NCI-H748 (cell line): Measurements from ENCODE around the gene PRR16.

Experiments used
- DNase-seq: peaks from one replicate; lab custom pipeline; 2025; ENCODE audit not compliant: unreplicated experiment; lab: John Stamatoyannopoulos, UW

The PRR16 gene

DNA sequence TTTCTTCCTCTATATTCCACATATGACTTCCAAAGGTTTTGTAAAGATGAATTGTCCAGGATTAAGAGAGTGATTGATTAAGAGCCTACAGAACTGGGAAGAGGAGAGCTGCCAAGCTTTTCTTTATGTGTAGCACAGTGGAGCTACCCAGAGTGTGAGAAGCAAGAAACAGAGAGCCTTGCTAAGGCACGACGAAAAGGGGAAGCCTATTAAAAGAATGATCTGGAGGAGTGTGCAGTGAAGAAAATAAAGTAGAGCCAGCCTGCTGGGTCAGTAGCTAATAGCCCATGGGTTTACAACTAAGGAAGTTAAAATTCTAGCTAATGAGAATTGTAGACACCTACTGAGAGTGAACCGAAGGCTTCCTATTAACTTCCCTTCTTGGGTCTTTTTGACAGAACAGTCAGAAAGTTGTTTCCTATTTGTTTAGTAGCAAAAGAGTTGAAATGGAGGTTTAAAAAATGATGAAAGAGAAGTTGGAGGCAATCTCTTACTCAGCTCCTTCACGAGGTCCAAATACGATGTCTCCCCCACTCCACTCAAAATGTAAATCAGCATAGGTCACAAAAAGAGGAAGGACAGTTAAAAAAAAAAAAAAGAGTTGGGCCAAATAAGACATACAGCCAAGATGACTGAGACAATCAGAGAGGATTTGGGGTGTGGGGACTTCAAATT, 957 bp upstream of the PRR16 start:
- DNase-seq, result no peak

DNA sequence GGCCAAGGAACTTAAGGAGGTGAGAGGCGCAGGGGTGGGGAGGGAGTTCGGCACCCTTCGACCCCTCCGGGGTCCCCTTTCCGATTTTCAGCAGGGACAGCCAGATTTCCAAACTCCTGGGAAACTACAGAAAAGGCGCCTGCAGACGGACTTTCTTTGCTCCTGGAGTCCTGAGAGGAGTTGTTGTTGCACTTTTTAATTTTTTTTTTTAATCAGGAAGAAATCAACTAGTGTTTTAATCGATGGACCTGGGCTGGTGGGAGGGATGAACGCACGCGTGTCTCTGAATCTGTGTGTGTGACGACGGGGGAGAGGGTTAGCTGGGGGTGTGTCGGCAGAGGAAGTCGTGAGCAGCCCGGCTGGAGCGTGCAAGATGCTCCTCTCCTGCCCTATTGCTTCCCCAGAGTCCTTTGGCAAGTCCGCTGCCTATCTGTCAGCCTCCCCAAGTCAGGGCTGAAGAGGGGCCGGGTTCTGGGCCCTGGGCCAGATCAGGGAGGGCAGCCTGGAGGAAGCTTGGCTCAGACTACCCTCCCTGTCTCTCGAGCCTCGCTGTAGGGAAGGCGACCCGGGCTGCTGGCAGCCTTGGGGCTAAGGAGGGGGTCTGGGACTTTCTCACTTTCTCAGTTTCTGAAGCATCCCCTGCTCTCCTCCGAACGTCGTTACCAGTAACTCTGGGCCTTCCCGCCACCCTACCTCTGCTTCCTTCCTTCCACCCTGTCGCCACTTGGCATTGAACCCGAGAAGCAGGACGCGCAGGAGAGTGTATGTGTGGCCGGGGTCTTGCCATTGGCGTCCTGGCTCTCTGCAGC, 731 bp downstream of the PRR16 start:
- DNase-seq, result peak; percentile 19

DNA sequence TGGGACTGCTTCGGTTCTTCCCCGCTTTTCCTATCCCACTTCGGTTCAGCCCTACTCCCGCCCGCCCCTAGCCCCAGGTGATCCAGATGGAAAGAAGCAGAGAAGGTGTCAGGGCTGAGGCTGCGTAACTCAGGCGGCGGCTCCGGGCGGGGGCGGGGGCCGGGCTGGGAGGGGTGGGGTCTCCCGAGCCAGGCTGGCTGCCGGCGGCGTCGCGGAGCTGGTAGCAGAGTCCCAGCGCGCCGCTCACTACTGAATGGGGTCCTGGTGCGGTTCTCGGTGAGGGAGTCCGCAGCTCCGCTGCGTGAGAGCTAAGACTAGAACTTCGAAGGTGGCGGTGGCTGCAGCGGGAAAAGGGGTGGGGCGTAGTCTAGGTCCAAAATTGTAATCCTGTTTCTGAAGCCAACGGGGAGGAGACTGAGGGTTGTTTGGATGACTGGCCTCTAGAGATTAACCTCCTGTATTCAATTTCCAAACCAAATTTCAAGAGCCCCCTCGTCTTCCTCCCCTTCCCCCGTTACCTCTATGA, 1.4 kb downstream of the PRR16 start:
- peak; percentile 19 for DNase-seq

DNA sequence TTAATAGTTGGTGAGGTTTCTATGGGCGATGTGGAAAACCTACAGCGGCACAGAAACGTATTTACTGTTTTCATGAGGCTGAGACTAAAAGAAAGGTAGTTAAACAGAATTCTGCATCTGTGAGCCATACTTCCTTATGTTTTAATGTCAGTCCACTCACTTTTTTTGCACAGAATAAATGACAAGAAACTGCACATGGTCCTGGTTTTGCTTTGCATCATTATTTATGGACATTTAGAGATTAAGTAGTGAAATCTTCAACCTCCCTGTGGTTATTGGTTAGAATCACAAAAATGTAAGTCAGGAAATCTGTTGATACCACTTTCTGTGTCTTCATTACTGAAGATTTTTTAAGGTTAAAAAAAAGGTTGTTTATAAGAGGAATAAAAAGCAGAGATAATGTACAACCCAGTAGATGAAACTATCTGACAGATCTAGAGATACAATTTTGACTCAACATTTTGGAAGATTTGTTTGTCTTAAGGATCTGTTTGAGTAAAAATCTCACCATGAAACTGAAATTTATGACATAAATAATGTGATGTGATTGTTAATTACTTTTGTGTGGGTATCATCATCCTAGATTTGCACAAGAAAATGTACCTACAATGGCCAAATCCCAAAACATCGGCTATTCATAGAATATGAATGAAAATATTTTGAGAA, 2.4 kb downstream of the PRR16 start:
- no peak for DNase-seq

DNA sequence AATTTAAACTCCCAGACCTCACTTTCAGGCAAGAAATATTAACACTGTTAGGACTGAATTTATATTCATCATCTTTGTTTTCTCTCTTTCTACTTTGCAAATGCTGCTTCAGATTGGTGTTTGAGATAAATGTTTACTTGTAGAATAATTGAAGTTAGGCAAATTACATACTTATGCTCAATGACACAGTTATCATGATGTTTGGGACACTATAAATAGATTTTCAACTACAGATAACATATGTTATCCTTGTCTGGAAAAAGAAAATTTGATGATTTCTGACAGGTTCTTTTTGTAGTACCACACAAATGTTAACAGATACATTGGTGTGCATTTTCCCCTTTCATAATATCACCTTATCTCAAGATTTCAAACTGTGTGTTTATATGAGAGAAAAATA, 7.9 kb downstream of the PRR16 start:
- DNase-seq, result no peak

DNA sequence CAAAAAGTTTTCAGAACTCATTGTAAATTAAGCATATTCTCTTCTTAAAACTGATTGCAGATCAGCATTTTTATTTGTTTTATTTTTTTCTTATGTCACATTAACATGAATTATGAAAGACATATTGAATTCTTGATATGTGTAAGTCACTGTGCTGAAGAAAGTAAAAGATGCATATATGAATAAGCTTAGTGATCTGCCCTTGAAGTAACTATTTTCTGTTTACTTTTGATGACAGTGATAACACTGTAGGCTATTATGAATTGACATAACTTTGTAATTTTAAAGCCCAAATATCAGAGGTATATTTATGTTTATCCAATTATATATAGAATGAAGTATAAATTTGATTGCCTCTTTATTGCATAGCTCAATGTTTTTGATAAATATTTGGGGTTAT, 8.8 kb downstream of the PRR16 start:
- DNase-seq, result no peak

DNA sequence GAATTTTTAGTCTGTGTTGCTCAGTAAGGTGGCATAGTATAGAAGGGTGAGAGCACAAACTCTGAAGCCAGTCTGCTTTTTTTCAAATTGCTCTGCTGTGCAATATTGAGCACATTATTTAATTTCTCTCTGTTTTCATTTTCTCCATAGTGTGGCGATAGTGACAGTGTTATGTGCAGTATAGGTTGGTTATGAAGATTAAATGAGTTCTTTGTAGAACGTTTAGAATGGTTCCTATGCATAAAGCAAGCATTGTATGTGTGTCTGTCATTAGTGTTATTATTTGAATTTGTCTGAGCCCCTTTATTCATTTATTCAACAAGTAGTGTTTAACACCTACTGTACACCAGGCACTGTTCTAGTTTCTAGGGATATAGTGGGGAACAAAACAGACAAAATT, 9.2 kb downstream of the PRR16 start:
- DNase-seq, result no peak

DNA sequence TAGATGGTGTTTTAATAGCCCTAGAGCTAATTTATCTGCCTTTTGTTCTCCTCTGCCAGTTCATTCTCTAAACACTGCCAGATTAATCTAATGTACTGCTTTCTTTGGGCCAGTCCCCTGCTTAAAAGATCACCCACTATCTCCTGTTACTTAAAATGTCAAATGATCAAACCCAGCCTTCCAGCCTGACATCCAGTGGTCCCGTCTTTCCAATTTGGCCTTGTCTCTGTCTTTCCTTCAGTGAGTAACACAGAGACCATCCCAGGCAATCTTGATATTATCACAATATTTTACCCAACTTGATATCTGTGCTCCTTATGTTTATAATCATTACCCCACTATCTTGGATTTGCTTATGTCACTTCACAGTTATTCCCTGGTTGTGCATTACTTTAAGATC, 12.0 kb downstream of the PRR16 start:
- DNase-seq, result no peak

DNA sequence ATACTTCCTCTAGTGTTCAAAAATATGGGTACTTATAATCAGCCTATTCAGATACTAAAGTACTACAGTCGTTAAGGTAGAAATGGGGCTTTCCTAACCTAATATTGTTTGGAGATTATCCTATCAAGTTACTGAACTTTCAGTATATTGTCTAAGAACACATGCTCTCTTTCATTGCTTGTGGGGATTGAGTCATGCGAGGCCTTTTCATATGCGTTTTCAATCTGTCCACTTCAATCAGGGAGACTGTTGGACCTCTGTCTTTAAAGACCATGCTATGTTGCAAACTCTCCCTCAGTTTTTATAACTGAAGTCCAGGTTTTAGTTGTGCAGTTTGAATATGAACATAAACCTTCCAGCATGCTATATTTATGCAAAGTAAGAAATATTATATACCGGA, 15.0 kb downstream of the PRR16 start:
- no peak for DNase-seq

DNA sequence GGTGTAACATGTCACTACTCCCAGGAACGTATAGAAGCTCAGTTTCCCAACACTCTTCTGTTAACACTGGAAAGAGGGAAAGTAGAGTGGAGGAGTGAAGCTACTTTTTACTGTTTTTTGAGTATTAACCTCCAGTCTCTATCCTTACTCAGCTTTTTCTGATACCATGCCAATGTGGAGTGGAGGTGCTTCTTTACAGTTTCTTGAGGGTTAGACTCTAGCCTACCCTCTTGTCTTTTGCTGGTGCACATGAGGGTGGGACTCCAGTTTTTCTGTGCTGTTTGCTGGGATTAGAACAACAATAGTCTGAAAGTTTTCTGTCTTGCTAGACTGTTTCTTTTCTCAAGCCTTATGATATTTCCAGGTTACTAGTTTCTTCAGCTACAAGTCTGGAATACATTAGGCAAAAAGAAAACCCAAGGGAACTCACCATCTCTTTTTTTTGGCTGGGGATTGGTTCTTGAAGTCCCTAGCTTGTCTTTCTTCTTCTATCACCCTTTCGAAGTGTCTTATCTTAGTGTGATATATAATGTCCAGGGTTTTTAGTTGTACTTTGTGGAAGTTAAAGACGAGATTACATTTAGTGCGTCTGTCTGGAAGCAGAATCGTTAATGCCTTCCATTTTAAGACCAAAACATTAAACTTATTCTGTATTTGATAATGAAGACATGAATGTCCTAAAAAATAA, 35.9 kb downstream of the PRR16 start:
- no peak for DNase-seq

DNA sequence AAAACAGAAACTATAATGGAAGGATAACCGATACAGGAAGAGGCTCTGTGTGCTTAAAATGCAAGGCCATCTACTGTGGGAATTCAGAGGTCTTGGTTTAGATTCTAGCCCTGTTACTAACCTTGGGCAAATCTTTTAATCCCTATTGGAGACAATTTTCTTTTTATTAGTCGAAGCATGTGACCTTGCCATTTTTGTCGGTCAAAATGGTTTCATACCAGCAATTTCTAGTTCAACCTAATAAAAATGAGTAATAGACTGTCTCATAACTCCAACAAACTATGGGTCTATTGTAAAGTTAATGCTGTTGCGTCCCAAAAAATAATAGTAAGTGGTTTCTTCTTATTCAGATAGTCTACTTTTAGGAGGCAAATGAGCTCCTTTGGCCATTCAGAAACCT, 38.4 kb downstream of the PRR16 start:
- DNase-seq, result no peak

DNA sequence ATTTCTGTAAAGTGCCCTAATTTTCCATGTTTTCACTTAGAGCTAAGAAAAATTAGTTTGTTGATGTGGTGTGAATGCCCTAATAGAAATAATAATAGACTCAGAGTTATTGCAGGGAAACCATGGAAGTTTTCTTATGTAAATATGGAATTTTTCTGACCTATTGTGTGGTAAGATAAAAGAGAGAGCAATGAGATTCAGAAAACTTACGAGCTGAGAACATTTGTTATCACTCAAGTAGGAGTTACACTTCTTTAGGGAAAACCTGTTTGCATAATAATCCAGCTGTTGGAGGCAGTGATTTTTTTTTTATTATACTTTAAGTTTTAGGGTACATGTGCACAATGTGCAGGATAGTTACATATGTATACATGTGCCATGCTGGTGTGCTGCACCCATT, 39.2 kb downstream of the PRR16 start:
- DNase-seq, result no peak

DNA sequence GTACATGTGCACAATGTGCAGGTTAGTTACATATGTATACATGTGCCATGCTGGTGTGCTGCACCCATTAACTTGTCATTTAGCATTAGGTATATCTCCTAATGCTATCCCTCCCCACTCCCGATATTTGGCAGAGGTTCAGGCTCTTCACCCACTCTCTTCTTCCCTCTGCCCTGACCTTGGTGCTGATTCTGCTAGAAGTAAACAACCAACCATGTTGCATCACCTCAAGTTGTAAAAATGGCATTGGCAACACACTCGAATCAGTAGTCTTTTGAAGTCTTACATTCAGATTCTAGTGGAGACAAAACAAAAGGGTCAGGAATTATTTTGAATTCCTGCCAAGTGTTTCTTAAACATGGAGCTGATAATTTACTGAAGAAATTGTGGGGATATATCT, 40.0 kb downstream of the PRR16 start:
- no peak for DNase-seq

DNA sequence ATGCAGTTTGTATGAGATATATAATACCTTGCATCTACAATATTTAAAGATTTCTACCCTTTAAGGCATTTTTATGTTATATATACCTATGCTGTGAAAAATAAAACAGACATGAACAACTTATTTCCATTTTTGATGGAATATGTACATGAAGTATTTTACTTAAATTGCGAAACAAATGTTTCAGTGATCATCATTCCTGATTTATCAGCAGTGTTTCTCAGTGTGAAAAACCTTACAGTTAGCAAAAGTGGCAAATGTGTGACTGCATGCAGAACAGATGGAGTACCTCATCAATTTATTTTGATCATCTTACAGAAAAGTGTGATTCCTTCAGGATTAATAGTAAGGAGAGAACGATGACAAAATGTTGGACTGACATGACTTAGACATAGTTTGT, 43.1 kb downstream of the PRR16 start:
- no peak for DNase-seq

DNA sequence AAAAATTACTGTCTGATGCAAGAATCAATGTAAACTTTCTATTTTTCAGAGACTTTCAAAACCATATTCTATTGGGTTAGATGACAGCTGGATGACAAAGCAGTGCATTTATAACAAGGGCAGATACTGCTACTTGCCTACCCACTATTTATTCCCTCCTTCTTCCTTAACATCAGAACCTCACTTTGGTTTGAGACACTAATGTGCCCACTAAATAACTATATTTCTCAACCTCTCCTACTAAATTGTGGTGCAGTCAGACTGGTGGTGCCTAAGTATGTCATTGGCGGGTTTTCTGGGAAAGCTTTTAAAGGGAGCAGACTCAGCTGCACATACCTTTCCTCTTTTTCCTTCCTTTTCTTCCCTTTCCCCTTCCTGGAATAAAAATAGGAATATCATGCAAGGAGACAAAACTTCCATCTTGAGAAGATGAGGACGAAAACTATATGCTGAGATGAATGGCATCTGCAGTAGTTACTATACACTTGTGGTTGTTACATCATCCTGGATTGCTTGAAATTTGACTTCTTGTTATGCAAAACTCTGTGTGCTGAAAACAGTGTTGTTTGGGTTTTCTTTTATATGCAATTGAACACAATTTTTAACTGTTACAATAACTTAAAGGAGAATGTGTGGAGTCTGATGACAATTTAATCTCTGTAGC, 43.8 kb downstream of the PRR16 start:
- no peak for DNase-seq

DNA sequence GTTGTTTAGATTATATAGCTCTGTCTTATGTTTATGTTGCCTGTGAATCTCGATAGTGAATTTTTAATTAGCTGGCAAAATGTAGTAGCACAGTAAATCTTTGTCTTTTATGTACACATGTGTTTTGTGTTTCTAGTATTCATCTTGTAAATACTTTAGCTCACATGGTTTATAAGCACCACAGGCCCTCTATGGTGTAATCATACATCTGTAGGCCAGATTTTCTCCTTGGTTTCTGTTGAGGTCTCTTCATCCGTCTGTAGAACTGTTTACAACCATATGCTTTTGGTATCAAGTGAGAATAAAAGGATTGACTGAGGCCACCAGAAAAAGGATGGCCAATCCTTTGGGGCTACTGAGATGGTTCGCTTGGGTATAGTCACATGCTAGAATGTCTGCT, 45.0 kb downstream of the PRR16 start:
- no peak for DNase-seq

DNA sequence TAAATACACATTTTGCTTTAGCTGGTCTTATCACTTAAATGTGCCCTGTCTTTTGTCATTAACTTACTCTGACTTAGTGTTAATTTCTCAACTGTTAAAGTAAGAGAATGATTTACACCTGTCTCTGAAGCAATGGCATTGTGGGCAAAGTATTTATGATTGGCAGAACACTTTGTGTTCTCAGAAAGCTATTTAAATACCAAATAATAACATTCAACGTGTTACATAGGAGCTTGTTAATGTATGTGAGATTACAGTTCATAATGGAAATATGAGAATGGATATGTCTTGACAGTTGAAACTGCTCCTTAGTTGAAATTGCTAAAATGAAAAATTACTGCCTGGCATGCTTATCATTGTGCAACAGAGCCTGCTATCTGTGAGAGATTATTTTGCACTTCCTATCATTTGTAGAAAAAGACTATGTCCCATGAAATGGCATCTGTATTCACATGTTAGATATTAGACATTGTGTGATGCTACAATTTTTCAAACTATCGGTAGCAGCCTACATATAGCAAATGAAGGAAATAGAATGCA, 46.1 kb downstream of the PRR16 start:
- DNase-seq, result no peak

DNA sequence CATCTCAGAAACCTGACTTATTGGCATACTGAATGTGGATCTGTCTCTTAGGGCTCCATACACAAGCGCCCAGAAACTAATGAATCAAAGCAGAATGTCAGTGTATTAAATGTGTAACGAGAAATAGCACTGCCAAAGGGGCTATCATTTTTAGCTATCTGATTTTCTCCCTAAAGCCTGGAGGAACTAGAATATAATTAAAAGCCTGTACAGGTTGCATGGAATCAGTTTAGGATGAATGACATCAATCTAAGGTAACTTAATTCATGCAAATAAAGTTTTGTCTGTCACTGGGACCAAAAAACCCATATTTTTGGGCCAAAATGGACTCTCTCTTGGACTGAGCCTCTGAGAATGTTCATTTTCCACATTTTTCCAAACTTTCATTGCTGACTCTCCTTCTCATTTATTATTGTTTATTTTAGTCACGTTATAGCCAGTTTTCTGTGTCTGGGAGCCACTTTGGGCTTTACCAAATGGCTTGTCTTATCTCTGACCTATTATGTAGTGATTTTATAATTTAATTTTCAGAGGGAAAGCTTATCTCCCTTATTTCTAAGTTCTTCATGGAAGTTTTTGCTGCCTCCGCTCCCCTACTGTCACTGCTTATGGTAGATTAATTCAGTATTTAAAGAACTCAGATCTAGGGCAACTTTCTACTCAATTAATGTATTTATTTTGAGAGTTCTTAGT, 47.0 kb downstream of the PRR16 start:
- DNase-seq, result no peak

DNA sequence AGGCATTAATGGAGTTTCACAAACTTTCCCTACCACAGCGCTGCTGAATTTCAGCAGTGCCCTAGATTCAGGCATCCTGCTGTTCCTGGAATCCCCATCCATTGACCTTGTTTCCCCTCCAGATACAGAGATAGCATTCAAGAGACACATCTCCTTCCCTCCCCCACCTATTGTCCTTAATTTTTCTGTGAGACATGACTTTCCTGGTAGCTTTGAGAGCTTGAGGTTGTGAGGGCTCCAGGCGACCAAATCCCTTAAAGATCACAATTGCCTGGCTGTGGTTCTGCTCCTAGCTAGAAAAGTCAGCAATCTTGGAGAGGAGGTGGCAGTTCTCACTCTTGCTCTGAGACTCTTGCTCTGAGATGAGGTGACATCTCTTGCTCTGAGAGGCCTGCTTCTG, 48.0 kb downstream of the PRR16 start:
- no peak for DNase-seq
